Hypothalamus (tissue), 51 donors: ENCODE data around the gene AHDC1.

Experiments used
- DNase-seq, 51 donors: peaks; one replicate each; lab custom pipeline; 2025; lab: John Stamatoyannopoulos, UW

The AHDC1 gene

GRCh38 chr1:27496604-27497155 is 107.3 kb downstream of the AHDC1 start:
- peak in 4 of 51 donors; percentile 17 to 33 (median 24) for DNase-seq

- DNase-seq = no peak
These were observed 111.1 kb downstream of the AHDC1 start for GRCh38 chr1:27492796-27493195.

GRCh38 chr1:27491748-27492700 is 111.9 kb downstream of the AHDC1 start:
- DNase-seq = peak in 41 of 51 donors; percentile 14 to 86 (median 56)

- DNase-seq = peak; percentile 48 to 99 (median 96)
These were observed 113.8 kb downstream of the AHDC1 start, which contains the start of gene WASF2 for GRCh38 chr1:27489973-27490741. WASF2 (minus strand) TSS chr1:27490167; CDS start chr1:27428890, 61,277 bp downstream.

GRCh38 chr1:27489501-27489972 is 114.4 kb downstream of the AHDC1 start:
- DNase-seq = peak in 10 of 51 donors; percentile 37 to 64 (median 61)

- peak in 1 of 51 donors; percentile 20 for DNase-seq
These were observed 115.7 kb downstream of the AHDC1 start for GRCh38 chr1:27487966-27488884.

- no peak for DNase-seq
These were observed 118.6 kb downstream of the AHDC1 start for GRCh38 chr1:27485363-27485762.
